HL-60 (cell line): Measurements from ENCODE around the gene ANKRD39.

ENCODE experiments used
- DNase-seq, 2 experiments: peaks; one replicate each; pipeline ENCODE4 v3.0.0-alpha.2; 2010 to 2020; ENCODE audit warnings: low read depth in 1 of 2, low spot score in 1 of 2
- H3K27ac ChIP-seq: fragments of 250-450 bp; sonication (Bioruptor Pico); replicated peaks from 2 replicates; pipeline ENCODE4 v1.5.1; 2020; ENCODE audit warnings: mild to moderate bottlenecking, moderate library complexity
- H3K27me3 ChIP-seq: fragments of 250-450 bp; sonication (Bioruptor Pico); 2 replicates; pipeline ENCODE4 v1.5.1; 2021; ENCODE audit warnings: mild to moderate bottlenecking, moderate library complexity; ENCODE audit not compliant: insufficient read depth, poor library complexity, severe bottlenecking
- H3K4me3 ChIP-seq: replicated peaks from 2 replicates; pipeline ENCODE4 v1.5.1; 2011; ENCODE audit warnings: mild to moderate bottlenecking, control low read depth, low read length; ENCODE audit not compliant: insufficient read depth
- GABPA ChIP-seq: IDR thresholded peaks from 2 replicates; pipeline ENCODE4 v1.6.1; 2012; ENCODE audit warnings: low read depth
- POLR2AphosphoS5 ChIP-seq: IDR thresholded peaks from 2 replicates; pipeline ENCODE4 v1.6.1; 2012; ENCODE audit warnings: low read depth
- SPI1 ChIP-seq: IDR thresholded peaks from 2 replicates; pipeline ENCODE4 v1.6.1; 2012; ENCODE audit warnings: low read depth, mild to moderate bottlenecking, borderline replicate concordance
- TF ChIP-seq, protein P1 (sequence below): IDR thresholded peaks from 2 replicates; pipeline ENCODE4 v1.6.1; 2012; ENCODE audit warnings: low read depth; ENCODE audit not compliant: insufficient replicate concordance
- TF ChIP-seq, protein P2 (sequence below): IDR thresholded peaks from one replicate; pipeline ENCODE4 v1.5.1; 2011; ENCODE audit warnings: low read length, control low read depth, inconsistent platforms; ENCODE audit not compliant: insufficient read depth

Gene ANKRD39

DNA sequence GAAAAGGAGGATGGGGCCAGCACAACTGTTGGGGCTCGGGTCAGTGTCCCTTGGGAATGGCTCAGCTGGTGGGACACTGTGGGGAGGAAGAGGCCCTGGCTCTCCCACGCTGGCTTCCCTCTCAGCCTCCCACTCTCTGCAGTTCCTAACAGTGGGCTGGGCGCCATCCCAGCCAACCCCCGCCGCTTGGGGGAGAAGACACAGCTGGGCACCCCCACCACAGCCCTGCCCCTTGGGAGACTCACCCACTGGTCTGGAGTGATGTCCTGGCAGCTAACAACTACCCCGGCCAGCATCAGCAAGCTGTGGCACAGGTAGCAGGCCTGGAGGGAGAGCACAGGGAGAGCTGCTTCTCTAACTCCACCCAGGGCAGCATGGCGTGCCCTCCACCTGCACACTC is 20.4 kb upstream of the ANKRD39 start:
- peaks cover 4% of the 10 kb centered on the region for H3K27me3 ChIP-seq
- DNase-seq: no peak
- TF ChIP-seq, protein P1, sequence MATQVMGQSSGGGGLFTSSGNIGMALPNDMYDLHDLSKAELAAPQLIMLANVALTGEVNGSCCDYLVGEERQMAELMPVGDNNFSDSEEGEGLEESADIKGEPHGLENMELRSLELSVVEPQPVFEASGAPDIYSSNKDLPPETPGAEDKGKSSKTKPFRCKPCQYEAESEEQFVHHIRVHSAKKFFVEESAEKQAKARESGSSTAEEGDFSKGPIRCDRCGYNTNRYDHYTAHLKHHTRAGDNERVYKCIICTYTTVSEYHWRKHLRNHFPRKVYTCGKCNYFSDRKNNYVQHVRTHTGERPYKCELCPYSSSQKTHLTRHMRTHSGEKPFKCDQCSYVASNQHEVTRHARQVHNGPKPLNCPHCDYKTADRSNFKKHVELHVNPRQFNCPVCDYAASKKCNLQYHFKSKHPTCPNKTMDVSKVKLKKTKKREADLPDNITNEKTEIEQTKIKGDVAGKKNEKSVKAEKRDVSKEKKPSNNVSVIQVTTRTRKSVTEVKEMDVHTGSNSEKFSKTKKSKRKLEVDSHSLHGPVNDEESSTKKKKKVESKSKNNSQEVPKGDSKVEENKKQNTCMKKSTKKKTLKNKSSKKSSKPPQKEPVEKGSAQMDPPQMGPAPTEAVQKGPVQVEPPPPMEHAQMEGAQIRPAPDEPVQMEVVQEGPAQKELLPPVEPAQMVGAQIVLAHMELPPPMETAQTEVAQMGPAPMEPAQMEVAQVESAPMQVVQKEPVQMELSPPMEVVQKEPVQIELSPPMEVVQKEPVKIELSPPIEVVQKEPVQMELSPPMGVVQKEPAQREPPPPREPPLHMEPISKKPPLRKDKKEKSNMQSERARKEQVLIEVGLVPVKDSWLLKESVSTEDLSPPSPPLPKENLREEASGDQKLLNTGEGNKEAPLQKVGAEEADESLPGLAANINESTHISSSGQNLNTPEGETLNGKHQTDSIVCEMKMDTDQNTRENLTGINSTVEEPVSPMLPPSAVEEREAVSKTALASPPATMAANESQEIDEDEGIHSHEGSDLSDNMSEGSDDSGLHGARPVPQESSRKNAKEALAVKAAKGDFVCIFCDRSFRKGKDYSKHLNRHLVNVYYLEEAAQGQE: no peak
- no peak for TF ChIP-seq SPI1
- no peak overlapping the region for H3K27ac ChIP-seq
- no peak overlapping the region for H3K4me3 ChIP-seq

DNA sequence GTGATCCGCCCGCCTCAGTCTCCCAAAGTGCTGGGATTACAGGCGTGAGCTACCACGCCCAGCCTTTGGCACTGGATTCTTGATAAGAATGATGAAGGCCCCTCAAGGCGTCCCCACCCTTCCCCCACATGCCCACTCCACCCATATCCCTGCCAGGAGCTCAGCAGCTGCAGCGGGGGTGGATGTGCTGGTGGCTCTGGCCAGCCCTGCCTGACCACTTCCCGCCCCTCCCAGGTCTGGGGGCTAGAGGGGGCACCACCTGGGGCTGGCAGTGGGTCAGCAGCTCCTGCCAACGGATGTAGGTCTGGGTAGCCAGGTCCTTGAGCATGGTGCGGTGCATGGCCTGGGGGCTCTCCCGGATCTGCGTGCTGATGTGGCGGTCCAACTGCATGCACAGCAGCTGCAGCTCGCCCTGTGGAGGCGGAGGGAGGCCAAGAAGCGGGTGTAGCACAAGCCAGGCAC is 19.8 kb upstream of the ANKRD39 start:
- TF ChIP-seq, protein P2, sequence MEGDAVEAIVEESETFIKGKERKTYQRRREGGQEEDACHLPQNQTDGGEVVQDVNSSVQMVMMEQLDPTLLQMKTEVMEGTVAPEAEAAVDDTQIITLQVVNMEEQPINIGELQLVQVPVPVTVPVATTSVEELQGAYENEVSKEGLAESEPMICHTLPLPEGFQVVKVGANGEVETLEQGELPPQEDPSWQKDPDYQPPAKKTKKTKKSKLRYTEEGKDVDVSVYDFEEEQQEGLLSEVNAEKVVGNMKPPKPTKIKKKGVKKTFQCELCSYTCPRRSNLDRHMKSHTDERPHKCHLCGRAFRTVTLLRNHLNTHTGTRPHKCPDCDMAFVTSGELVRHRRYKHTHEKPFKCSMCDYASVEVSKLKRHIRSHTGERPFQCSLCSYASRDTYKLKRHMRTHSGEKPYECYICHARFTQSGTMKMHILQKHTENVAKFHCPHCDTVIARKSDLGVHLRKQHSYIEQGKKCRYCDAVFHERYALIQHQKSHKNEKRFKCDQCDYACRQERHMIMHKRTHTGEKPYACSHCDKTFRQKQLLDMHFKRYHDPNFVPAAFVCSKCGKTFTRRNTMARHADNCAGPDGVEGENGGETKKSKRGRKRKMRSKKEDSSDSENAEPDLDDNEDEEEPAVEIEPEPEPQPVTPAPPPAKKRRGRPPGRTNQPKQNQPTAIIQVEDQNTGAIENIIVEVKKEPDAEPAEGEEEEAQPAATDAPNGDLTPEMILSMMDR: no peak
- no peak for TF ChIP-seq POLR2AphosphoS5
- no peak for TF ChIP-seq GABPA
- no peak for TF ChIP-seq SPI1
- TF ChIP-seq, protein P1: no peak
- H3K4me3 ChIP-seq: no peak overlapping the region
- no peak overlapping the region for H3K27ac ChIP-seq
- no peak for DNase-seq
- peaks cover 9% of the 10 kb centered on the region for H3K27me3 ChIP-seq

DNA sequence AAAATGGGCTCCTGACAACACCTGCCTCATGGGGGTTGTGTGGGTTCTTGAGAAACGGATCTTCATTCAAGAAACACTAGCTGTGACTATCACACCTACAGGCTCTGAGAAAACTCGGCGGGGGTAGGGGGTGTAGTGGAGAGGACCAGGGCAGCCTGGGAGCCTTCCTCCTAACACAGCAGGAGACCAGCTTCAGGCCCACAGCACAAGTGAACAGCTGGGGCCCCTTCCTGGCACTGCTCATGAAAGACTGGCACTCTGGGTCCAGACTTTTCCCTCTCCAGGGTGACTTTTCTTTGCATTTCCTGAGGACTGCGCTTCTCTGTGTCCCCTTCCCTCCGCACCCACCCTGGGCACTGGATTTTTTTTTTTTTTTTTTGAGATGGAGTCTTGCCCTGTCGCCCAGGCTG is 19.2 kb upstream of the ANKRD39 start:
- TF ChIP-seq GABPA (no peak), SPI1 (no peak), POLR2AphosphoS5 (no peak)
- TF ChIP-seq, protein P2: no peak
- TF ChIP-seq, protein P1: no peak
- DNase-seq: no peak
- Histone ChIP-seq H3K27me3 (peaks cover 9% of the 10 kb centered on the region), H3K4me3 (no peak overlapping the region), H3K27ac (no peak overlapping the region)
